ENCODE data around the gene DNAJB6. TPM values are rescaled to one million over a fixed set of nuclear protein-coding genes. Genes with fewer than 3 reads are reported as not detected.
"Not testable (repeated sequence)": the region's sequence is repeated elsewhere in the genome, so short reads cannot be mapped to it uniquely, and the experiment has no call there.

Gene DNAJB6
- polyA plus RNA-seq, 1 donor, result 121 TPM

DNA sequence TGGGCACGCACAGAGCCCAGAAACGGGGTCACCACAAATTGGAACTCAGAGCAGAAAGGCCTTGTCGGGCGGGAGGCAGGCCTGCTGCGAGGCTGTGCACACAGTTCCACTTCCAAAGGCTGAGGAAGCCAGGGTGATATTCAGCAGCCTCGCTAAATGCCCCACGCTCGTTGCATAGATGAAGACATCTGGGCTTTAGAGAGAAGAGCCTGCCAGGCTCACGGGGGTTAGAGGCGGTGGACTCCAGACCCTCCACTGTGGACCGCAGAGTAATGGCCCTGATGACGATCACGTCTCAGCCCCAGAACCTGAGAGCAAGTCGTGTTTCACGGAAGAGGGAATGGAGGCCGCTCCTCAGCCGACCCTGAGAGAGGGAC is 104.2 kb downstream of the DNAJB6 start:
- no peak for DNase-seq (ENCODE audit: low read depth)

DNA sequence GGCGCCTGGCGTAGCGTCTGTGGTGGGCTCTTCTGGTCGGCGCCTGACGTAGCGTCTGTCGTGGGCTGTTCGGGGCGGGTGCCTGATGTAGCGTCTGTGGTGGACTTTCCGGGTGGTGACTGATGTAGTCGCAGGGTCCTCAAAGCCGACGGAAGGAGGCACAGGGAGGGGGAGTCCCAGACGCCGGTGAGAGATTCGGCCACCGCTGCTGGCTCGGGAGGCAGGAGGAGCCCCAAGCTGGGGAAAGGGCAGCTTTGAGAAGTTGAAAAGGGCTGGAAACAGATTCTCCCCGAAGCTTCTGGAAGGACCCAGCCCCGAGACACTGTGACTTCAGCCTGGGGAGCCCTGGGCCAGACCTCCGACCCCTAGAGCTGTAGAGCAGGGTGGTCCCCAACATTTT is 105.7 kb downstream of the DNAJB6 start:
- no peak for DNase-seq (ENCODE audit: low read depth)

DNA sequence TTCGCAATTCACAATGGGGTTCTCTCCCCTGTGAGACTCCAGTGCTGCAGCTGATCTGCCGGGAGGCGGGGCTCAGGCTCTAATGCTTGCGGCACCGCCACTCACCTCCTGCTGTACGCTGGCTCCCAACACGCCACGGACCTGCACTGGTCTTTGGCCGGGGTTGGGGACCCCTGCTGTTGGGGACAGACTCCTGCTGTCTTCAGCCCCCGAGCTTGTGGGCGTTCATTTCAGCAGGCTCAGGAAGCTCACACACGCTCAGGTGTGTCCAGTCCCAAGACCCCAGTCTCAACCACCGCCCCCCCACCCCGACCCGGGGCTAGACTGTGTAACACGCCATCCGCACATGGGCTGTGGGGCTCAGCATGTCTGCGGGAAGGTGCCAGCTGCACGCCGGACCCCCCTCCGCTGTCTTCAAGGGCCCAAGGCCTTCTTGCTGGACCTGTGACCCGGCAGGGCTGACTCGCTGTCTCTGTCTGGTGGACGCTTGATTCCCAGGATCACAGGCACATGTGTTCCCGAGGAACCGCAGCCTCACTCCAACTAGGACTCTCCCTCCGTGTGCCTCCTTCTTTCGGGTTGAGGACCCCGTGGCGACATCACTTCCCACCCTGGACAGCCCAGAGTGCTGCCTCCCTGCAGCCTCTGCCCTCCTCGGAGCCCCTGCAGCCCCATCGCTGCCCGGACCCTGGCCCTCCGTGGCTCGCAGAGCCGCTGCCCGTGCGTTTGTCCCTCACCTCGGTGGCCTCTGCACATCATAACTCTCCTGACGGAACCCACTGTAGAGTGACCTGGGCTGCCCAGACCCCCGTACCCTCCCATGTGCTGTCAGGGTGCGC is 106.4 kb downstream of the DNAJB6 start:
- no peak for DNase-seq (ENCODE audit: low read depth)

DNA sequence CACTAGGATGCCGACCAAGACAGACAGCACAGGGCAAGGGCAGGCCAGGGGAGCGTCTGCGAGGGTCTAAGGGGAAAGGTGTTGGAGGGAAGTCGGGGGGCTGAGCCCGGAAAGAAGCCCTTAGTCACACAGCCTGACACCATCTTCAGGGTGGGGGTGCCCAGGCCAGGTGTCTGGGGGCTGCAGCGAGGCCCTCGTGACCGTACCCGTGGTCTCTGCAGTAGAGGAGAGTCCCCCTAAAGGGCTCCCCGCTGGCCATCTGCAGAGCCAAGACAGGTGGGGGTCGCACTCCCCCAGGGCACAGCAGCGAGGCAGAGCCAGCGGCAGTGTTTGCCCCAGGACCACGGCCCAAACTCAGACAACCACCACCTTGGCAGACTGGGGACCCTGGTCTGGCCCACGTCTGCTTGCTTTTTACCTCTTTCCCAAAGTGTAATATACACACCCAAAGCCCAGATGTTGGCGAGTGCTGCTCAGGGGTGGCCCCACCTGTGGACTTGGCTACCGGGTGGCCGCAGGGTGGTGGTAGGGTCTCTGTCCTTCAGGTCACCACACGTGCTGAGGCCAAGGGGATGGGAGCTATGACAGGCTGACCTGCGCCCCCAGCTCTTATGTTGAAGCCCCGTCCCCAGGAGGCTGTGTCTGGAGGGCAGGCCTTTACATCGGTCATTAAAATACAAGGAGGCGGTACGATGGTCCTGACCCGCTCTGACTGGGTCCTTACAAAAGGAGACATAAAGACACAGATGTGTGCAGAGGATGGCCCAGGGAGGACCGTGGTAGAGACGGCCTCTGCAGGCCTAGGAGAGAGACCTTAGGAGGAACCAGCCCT is 107.4 kb downstream of the DNAJB6 start:
- DNase-seq (ENCODE audit: low read depth), result no peak

DNA sequence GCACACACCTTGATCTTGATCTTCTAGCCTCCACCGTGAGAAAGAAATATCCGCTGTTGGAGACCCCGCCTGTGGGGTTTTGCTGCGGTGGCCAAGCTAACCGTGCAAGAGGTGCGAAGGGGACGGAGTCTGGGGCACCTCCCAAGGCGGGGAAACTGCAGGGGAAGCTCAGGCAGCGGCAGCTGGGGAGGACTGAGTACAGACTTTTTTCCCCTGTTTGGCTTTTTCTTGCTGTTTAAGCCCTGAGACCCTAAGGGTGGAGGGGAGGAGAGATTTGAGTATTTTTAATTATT is 108.0 kb downstream of the DNAJB6 start:
- DNase-seq (ENCODE audit: low read depth), result no peak

DNA sequence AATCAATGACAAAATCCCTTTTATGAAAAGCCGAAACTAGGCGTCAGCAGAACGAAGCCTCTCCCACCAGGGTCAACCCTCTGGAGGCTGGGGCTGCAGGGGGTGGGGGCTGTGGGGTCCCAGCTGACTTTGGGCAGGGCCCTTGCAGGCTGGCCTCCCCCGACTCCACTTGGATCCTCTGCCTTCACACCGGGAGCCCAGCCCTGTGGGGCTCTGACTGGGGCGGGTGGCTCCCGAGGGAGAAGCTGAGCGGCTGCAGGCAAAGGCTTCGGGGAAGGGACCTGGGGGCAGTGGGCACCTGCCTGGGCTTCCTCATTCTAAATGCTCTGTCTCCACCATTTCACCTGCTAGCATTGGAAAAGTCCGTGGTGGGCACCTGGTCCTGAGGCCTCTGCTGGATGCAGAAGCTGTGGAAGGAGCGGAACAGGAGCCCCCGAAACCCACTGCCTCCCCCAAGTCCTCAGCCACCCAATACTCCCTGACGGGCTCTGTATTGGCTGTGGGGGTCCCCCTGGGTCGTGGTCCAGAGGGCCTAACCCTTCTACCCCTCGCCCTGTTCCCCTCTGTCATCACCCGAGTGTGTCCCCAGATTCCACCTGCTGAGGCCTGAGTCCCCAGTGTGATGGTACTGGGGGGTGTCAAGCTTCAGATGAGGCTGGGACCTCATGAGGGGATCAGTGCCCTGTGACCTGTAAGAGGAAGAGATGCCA is 108.6 kb downstream of the DNAJB6 start:
- DNase-seq (ENCODE audit: low read depth), result no peak

DNA sequence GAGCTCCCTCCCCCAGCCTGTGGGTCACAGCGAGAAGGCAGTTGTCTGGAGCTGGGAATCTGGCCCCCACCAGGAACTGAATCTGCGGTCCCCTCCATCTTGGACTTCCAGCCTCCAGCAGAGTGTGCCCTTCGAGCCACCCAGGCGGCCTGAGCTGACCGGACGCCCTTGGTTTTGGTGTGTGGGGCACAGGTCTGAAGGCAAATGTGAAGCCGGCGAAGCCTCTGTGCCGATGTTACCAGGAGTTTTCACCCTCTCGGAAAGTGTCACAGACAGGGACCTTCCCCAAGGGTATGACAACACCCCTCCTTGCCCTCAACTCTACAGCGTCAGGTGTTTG is 109.1 kb downstream of the DNAJB6 start:
- no peak for DNase-seq (ENCODE audit: low read depth)

DNA sequence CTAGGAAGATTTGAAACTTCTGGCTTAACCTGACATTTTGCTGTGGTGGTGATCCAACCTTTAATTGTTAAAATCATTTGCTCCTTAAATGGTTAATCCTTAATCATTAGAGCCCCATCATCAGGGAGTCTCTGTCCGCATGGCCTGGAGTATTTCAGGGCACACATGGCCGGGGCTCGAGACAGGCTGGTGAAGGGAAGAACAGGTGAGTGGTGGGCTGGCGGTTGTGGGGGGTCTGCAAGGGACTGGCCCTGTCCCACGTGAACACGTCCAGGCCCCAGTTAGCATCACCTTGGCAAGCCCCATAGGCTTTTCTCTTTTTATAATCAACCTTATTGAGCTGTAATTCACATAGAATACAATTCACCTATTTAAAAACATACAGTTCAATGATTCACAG is 109.5 kb downstream of the DNAJB6 start:
- no peak for DNase-seq (ENCODE audit: low read depth)

DNA sequence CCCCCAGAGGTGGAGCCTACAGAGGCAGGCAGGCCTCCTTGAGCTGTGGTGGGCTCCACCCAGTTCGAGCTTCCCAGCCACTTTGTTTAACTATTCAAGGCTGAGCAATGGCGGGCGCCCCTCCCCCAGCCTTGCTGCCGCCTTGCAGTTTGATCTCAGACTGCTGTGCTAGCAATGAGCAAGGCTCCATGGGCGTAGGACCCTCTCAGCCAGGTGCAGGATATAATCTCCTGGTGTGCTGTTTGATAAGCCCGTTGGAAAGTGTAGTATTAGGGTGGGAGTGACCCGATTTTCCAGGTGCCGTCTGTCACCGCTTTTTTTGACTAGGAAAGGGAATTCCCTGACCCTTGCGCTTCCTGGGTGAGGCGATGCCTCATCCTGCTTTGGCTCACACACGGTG is 117.2 kb downstream of the DNAJB6 start:
- not testable (repeated sequence) for DNase-seq (ENCODE audit: low read depth)

DNA sequence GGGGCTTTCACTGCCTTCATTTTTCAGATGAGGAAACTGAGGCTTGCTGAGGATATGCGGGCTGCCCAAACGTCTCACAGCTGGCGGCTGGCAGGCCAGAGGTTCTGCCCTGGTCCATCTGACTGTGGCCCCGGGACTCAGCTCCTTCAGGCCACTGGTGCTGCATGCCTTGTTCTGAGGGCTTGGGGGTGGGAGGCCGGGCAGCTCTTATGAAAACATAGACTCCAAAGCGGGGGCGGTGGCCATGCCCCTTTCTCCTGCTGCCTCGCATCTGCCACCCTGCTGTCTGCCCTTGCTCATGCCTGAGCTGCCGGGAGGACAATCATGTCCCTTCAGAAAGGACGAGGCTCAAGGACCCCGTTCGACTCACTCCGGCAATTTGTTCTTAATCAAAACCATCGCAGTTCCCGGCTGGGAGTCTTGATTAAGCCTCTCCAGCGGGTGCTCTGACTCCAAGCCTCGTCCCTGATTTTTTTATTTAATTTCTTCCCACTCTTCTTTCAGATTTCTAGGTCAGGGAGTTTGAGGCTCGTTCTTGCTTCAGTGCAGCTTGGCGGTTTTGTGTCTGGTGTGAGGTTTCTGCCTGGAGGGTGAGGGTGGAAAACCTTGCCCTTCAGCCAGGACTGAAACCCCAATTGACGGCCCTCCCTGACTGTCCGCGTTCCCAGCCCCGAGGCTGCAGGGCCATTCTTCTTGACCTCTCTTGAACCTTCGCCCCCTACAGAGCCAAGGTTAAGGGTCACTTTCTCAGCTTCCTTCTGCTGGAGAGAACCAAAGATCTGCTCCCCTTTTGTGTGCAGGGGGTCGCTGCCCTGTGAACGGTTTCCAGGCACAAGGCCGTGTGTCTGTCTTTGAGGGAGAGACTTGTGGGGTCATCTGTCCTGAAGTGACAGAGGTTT is 120.8 kb downstream of the DNAJB6 start:
- no peak for DNase-seq (ENCODE audit: low read depth)

DNA sequence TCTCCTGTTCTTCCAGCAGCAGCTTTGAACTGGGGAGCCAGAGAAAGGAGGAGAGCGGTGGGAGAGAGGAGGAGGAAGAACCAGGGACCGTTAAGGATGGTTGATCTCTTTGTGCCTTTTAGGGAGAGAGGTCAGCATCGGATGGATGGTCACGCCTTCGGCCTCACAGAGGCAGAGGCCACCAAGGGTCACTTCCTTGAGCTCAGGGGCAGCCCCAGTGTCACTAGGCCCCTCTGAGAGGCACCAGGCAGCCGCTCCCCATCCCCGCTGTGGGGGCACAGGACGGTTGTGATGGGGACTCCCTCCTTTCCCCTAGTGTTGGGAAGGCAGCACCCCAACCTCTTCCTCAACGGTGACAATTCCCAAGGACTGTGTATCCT is 121.4 kb downstream of the DNAJB6 start:
- no peak for DNase-seq (ENCODE audit: low read depth)

DNA sequence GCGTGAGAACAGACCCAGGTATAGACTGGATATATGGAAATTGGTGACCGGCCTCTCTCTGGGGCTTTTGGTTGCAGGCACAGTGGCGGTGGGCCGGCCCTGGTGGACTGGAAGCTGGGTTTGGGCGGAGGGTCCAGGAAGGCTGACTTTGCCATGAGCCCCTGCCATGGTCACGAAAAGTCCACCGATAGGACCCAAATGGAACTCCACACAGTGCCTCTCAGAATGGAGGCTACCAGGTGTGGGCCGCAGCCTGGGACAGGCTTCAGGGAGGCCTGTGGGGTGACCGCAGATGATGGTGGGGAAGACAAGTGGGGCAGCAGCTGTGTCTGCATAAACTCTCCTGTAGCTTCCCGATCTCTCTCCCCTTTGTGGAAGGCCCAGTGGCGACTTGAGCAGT is 123.2 kb downstream of the DNAJB6 start:
- DNase-seq (ENCODE audit: low read depth), result no peak

DNA sequence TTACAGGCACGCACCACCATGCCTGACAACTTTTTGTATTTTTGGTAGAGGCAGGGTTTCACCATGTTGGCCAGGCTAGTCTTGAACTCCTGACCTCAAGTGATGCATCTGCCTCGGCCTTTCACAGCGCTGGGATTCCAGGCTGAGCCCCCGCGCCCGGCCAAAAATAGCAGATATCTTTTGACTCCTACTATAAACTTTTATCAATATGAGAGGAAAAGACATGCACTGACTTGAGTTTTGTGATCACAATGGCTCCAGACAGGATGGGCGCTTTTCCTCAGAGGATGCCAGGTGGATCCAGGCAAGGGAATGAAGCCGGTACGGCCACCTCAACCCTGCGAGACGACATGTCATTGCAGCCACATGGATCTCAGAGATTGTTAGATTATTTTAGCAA is 123.9 kb downstream of the DNAJB6 start:
- DNase-seq (ENCODE audit: low read depth), result no peak

DNA sequence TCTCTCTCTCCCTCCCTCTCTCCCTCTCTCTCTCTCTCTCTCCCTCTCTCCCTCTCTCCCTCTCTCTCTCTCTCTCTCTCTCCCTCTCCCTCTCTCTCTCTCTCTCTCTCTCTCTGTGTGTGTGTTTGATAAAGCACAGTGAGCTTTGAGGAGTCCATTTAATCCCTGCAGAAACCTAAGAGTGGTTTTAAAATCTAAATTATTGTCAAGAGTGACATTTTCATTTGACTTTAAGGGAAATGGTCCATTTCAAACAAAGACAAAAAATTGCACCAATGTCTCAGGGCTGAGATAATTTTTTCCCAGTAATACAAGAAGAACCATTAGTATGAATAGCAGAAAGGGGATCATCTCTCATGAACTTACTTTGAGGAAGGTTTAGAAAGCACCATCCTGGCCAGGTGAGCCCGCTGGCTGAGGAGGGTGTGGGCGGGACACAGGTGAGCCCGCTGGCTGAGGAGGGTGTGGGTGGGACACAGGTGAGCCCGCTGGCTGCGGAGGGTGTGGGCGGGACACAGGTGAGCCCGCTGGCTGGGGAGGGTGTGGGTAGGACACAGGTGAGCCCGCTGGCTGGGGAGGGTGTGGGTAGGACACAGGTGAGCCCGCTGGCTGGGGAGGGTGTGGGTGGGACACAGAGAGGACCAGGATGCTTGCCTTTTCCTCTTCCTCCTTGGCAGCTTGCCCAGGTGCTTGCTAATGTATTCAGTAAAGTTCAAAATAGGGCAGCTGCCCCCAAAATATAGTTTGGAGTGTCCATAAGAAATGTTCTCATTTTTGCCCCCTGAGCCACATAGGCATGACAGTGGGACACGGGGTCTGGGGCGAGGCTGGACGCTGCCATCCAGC is 125.0 kb downstream of the DNAJB6 start:
- DNase-seq (ENCODE audit: low read depth), result no peak

DNA sequence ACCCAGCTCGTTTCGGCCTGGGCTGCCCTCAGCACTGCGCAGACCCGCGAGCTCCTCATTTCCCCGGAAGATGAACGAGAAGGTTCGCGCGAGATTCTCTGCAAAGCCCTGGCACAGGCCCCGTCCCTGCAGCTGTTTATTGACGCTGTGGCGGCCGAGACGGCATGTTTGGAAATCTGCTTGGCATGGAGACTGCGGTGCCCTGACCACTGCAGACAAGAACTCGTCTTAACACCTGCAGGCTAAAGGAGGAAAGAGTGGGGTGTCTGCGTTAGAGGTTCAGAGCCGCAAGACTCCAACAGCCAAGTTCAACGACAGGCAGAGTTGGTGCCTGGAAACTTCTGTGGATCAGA is 125.6 kb downstream of the DNAJB6 start:
- DNase-seq (ENCODE audit: low read depth), result no peak

DNA sequence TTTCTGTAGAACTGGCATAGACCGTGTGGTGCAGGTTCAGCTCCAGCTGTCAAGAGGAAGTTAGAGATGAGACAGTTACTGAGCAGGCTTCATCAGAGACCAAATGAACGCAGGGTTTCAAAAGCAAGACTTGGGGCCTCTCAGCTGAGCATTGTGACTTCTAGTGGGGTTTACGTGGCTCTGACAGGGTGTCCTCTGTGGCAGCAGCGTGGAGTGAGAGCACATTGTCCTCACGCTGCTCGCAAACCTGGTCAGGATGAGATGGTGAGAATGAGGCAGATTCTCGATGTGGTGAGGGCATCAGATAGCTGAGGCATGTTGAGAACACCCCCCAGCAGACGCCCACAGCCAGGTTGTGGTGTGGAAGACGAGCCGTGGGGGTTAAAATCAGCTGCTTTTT is 126.0 kb downstream of the DNAJB6 start:
- no peak for DNase-seq (ENCODE audit: low read depth)

DNA sequence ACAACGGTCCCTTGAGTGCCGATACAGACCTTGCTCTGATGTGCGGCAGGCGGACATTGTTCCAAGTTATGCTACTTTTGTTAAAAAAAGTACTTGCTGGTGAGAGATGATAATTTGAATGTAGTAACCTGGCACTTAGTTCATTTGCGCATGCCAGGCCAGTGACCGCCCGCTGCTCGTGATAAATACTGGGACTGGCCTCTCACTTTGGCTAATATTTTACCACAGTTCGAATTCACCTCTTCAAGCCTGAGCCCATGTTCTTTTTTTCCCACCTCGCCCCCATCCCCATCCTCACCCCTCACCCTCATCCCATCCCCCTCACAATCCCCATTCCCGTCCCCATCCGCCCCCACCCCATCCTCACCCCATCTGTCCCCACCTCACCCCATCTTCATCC is 126.4 kb downstream of the DNAJB6 start:
- no peak for DNase-seq (ENCODE audit: low read depth)

DNA sequence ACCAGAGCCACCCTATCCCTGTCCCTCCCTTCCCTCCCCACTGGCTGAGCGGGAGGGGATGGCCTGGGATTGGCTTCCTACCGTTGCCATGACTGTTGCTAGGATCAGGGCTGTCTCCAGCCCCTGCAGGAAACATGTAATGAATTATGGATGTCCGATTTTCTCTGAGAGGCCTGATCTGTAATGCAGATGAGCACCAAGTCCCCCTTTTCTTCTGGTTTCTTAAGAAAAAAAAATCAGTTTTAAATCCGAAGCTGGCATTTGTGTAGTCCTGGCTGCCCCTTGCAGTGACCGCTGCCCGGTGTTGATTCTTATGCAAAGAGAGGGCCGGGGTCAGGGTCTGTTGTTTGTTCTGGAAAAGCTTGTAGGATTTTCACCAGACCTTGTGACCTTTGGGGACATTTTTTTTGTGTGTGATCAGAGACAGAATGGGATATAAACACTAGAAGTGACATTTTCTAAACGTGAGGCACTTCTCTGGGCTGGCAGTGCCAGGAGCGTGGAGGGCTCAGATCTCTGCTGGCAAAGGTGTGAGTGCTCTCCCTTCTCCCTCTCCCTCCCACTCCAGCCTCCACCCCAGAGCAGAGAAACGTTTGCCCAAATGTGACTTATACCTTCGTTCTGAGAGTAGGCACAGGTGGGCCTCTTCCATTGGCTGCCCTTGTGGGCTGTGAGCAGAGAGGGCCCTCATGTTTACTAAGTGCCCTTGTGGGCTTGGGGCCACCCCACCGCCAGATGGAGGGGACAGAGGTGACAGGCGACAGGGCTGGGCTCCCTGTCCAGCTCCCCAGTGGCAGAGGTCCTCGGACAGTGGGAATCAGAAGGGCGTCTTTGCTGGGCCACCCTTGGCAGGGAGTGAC is 127.5 kb downstream of the DNAJB6 start:
- DNase-seq (ENCODE audit: low read depth), result no peak

DNA sequence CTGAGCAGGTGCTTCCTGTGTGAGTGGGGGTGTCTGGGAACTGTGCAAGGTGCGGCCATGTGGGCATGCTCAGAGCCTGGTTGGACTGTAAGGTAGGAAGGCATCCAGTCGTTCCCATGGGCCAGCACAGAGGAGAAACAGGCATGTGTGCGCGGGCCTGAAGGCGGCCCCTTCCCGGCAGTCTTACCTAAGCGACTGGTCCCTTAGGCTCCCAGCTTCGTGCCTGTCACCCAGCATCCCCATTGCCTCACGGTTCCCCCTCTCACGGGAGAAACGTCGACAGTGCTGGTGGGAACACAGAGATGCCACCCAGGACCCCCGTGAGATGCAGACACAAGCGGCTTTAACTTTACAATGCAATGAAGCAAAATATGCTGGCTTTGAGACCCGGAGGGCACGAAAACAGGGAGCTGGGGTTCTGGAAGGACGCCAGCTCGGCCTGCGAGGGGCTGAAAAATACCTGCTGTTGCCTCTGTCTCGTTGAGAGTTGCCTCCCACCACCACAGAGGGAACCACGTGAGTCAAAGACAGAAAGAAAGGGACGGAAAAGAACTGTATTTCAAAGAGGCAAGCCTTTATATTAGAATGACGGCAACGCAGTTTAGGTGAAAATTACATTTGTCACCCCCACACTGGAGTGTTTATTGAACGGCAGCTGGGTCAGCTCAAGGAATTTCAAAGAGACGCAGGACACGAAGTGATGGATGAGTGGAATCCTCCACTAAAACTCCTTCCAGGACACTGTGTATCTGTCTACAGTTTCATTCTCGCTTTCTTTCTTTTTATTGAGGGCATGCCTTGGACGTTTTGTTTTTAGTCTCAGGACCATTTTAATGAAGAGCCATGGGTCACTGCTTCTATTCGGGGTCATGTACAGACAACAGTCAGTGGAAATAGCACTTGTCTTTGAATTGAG is 128.4 kb downstream of the DNAJB6 start:
- DNase-seq (ENCODE audit: low read depth), result no peak

All from forelimb muscle (tissue), 1 donor.